Measurements from ENCODE around the gene RND3. TPM values are rescaled to one million over a fixed set of nuclear protein-coding genes. Genes with fewer than 3 reads are reported as not detected.
A peak's percentile ranks its signal among the peaks of the same experiment; 100 is the strongest.

Gene RND3
- total RNA-seq, 1 experiment from 2014 or later, result 178 TPM

- Histone ChIP-seq H3K9me3 (replicated peaks) (no peaks in the 10 kb centered on the region), H3K27me3 (replicated peaks) (no peaks in the 10 kb centered on the region), H3K4me1 (replicated peaks) (peaks cover 16% of the 10 kb centered on the region), H3K27ac (no peak overlapping the region; the same call in 1 of the 2 replicates), H3K4me3 (no peak overlapping the region), H3K36me3 (no peaks in the 10 kb centered on the region)
- DNase-seq (ENCODE audit: low read depth in 1 of 2, low spot score in 2 of 2), result peak in 1 of 2 experiments; percentile 52
These were observed 55.2 kb downstream of the RND3 start for GRCh38 chr2:150432312-150432625.

DNA sequence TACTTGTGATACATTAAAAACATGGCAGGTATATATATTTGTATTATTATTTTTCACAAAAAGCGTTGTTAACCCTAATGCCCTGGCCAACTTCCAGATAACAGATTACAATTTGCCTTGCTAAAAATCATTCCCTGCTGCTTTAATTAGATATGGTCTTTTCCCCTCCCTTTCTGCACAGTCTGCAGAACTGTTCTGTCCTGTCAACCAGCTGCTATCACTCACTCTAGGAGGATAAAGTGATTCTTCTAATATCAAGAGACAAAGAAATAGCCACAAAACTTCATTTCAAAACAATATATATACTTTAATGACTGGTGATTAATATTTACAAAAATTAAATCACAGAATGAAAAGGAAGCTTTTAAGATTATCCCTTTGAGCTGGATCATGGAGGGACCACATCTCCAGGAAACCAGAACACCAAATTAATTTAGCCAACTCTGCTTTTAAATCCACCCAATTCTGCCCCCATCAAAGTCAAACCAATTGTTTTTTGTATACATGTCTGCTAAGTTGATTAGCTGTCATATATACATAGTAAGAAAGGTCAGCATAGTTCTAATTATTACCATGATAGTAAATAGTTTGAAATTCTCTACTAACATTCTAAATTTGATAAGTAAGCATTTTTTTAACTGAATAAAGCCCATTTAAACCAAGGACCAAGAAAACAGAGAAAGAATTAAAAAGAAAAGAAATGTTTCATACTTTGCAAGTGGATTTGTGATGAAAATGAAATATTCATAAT is 55.7 kb downstream of the RND3 start:
- no peak for DNase-seq (ENCODE audit: low read depth in 1 of 2, low spot score in 2 of 2)
- Histone ChIP-seq H3K36me3 (no peaks in the 10 kb centered on the region), H3K9me3 (replicated peaks) (no peaks in the 10 kb centered on the region), H3K27me3 (replicated peaks) (no peaks in the 10 kb centered on the region), H3K27ac (no peak overlapping the region), H3K4me1 (replicated peaks) (peaks cover 16% of the 10 kb centered on the region), H3K4me3 (no peak overlapping the region)

DNA sequence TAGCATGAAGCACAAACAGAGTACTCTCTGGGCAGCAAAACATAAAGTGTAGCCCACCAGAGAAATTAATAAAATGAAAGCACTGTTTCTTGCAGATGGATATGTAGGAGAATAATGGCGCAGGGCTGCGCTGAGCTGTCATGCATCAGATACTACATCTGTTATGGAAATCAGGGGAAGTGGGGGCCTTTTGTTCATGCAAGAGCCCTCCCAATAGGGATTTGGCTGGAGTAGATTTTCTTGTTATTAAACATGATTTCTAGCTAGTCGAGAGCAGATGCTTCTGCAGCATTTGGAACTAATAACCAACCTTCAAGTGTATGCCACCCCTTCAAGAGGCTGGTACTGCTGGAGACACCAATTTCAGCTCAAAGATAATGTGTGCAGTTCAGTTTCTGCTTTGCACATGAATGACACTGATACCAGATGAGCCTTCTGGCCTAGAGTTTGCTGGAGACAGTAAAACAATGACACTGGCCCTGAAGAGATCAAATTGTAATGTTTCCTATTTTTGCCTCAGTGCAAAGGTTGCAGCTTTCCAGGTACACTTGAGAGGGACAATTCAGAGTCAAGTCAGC is 58.0 kb downstream of the RND3 start:
- H3K4me1 ChIP-seq (replicated peaks), result peaks cover 20% of the 10 kb centered on the region
- no peak overlapping the region for H3K27ac ChIP-seq
- no peak overlapping the region for H3K4me3 ChIP-seq
- no peaks in the 10 kb centered on the region for H3K36me3 ChIP-seq
- H3K27me3 ChIP-seq (replicated peaks), result no peaks in the 10 kb centered on the region
- DNase-seq (ENCODE audit: low read depth in 1 of 2, low spot score in 2 of 2), result no peak
- no peaks in the 10 kb centered on the region for H3K9me3 ChIP-seq (replicated peaks)

DNA sequence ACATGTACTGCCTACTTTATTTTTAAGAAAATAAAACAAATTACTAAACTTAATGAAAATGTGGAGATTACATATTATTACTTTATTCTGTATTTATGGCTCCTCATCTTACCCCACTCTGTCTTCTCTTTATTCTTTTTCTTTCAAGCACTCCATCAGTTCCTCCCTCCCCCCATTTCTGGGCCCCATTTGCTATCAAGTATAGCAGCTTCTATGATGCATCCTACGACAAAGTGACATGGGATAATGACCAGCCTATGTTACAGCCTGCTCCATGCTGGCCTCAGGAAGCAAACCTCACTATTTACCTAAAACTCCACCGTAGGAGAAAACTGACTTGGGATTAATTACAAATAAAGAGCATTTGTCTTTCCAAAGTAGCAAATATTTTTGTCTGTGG is 58.8 kb downstream of the RND3 start:
- Histone ChIP-seq H3K4me3 (no peak overlapping the region), H3K4me1 (replicated peaks) (peaks cover 20% of the 10 kb centered on the region), H3K9me3 (replicated peaks) (no peaks in the 10 kb centered on the region), H3K27ac (no peak overlapping the region), H3K36me3 (no peaks in the 10 kb centered on the region), H3K27me3 (replicated peaks) (no peaks in the 10 kb centered on the region)
- DNase-seq (ENCODE audit: low read depth in 1 of 2, low spot score in 2 of 2), result no peak

- Histone ChIP-seq H3K27ac (no peak overlapping the region), H3K27me3 (replicated peaks) (no peaks in the 10 kb centered on the region), H3K9me3 (replicated peaks) (no peaks in the 10 kb centered on the region), H3K36me3 (no peaks in the 10 kb centered on the region), H3K4me1 (replicated peaks) (peaks cover 10% of the 10 kb centered on the region), H3K4me3 (no peak overlapping the region)
- DNase-seq (ENCODE audit: low read depth in 1 of 2, low spot score in 2 of 2), result no peak
These were observed 60.2 kb downstream of the RND3 start for GRCh38 chr2:150427298-150427697.

GRCh38 chr2:150426724-150427123 is 60.7 kb downstream of the RND3 start:
- no peak for DNase-seq (ENCODE audit: low read depth in 1 of 2, low spot score in 2 of 2)
- Histone ChIP-seq H3K4me1 (replicated peaks) (peaks cover 5% of the 10 kb centered on the region), H3K27me3 (replicated peaks) (no peaks in the 10 kb centered on the region), H3K9me3 (replicated peaks) (no peaks in the 10 kb centered on the region), H3K4me3 (no peak overlapping the region), H3K36me3 (no peaks in the 10 kb centered on the region), H3K27ac (no peak overlapping the region)

DNA sequence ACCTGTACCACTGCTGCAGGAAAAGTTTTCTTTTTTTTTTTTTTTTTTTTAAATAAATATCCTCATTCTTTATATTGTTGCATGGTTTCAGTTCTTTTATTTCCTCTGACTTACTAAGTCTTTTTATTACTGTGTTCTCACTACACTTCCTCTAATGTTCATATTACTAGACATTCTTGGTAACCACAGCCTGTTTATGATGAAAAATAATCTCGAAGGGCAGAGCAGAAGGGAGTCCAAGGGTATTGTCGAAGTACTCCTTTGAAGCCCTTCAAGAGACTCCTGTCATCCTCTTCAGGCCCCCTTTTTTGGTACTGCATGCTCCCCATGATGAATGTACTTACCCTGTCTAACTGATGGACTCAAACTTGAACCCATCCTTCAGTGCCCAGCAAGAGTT is 61.2 kb downstream of the RND3 start:
- Histone ChIP-seq H3K4me1 (replicated peaks) (0 out of 2 replicates have a peak, but pooled peaks cover 4% of the 10 kb centered on the region), H3K9me3 (replicated peaks) (no peaks in the 10 kb centered on the region), H3K27ac (no peak overlapping the region), H3K27me3 (replicated peaks) (no peaks in the 10 kb centered on the region), H3K4me3 (no peak overlapping the region), H3K36me3 (no peaks in the 10 kb centered on the region)
- DNase-seq (ENCODE audit: low read depth in 1 of 2, low spot score in 2 of 2), result no peak

- H3K27me3 ChIP-seq (replicated peaks), result no peaks in the 10 kb centered on the region
- H3K9me3 ChIP-seq (replicated peaks), result no peaks in the 10 kb centered on the region
- no peak overlapping the region for H3K4me3 ChIP-seq
- H3K27ac ChIP-seq, result no peak overlapping the region
- H3K36me3 ChIP-seq, result no peaks in the 10 kb centered on the region
- DNase-seq (ENCODE audit: low read depth in 1 of 2, low spot score in 2 of 2), result no peak
- H3K4me1 ChIP-seq (replicated peaks), result 0 out of 2 replicates have a peak, but pooled peaks cover 7% of the 10 kb centered on the region
These were observed 62.1 kb downstream of the RND3 start for GRCh38 chr2:150425121-150425955.

- Histone ChIP-seq H3K36me3 (no peaks in the 10 kb centered on the region), H3K4me3 (no peak overlapping the region), H3K27ac (no peak overlapping the region), H3K27me3 (replicated peaks) (no peaks in the 10 kb centered on the region), H3K4me1 (replicated peaks) (0 out of 2 replicates have a peak, but pooled peaks cover 7% of the 10 kb centered on the region), H3K9me3 (replicated peaks) (no peaks in the 10 kb centered on the region)
- no peak for DNase-seq (ENCODE audit: low read depth in 1 of 2, low spot score in 2 of 2)
These were observed 63.1 kb downstream of the RND3 start for GRCh38 chr2:150424406-150424805.

DNA sequence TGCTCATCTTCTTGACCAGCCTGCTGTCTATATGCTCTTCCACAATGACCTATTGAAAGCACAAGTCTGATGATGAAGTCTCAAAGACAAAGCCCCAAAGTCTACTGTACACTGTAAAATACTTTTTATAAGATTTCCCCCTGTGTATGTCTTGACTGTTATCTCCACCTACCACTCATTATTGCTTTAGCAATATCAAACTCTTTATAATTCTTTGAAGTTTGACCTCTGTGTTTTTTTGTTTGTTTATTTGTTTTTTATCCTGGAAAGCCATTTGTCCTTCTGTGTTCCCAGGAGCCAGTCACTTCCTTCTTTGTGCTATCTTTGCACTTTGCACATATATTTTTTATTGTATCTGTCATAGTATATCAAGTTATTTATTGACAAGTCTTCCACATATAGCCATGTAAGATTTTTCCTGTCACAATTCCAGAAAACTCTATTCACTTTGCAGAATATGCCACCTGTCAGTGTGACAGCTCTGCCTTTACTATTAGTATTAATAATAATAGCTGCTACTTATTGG is 66.3 kb downstream of the RND3 start:
- Histone ChIP-seq H3K4me1 (replicated peaks) (0 out of 2 replicates have a peak, but pooled peaks cover 3% of the 10 kb centered on the region), H3K27ac (no peak overlapping the region), H3K27me3 (replicated peaks) (no peaks in the 10 kb centered on the region), H3K4me3 (no peak overlapping the region), H3K9me3 (replicated peaks) (no peaks in the 10 kb centered on the region), H3K36me3 (no peaks in the 10 kb centered on the region)
- no peak for DNase-seq (ENCODE audit: low read depth in 1 of 2, low spot score in 2 of 2)

DNA sequence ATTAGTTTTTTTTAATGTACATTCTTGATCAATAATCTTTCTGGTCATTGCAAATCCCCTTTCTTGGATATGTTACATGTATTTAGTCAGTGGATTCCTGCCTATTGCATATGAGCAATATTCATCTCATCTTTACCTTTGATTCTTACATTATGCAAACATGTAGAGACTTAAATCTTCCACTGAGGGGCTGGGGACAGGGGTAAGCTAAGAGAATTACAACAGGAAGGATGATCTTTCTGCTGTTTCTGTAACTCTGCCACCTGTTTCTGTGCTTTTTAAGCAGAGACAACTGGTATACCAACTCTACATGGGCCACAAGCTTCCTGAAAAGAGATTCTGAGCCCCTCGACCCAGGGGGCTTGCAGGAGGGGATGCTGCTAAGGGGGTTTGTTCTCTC is 68.6 kb downstream of the RND3 start:
- H3K36me3 ChIP-seq, result no peaks in the 10 kb centered on the region
- no peaks in the 10 kb centered on the region for H3K27me3 ChIP-seq (replicated peaks)
- no peak overlapping the region for H3K4me3 ChIP-seq
- no peak overlapping the region for H3K27ac ChIP-seq
- no peak for DNase-seq (ENCODE audit: low read depth in 1 of 2, low spot score in 2 of 2)
- no peaks in the 10 kb centered on the region for H3K9me3 ChIP-seq (replicated peaks)
- H3K4me1 ChIP-seq (replicated peaks), result 0 out of 2 replicates have a peak, but pooled peaks cover 3% of the 10 kb centered on the region

Data from SJSA1 (cell line).